Fibroblast of the aortic adventitia (primary cell): ENCODE measurements around the gene ATOH8. TPM values are rescaled to one million over a fixed set of nuclear protein-coding genes. Genes with fewer than 3 reads are reported as not detected.

Experiments used
- DNase-seq: peaks from one replicate; pipeline ENCODE4 v3.0.0-alpha.2; 2010; ENCODE audit warnings: low read depth
- H3K4me3 ChIP-seq: 2 replicates; pipeline ENCODE4 v1.5.1; 2011; ENCODE audit warnings: low read depth, mild to moderate bottlenecking, control low read depth, low read length, moderate library complexity
- CTCF ChIP-seq: IDR thresholded peaks from 2 replicates; pipeline ENCODE4 v1.5.1; 2011; ENCODE audit warnings: mild to moderate bottlenecking, low read length, control low read depth, inconsistent platforms; ENCODE audit not compliant: insufficient read depth
- total RNA-seq: library from RNA; depleted of rRNA; stranded (reverse); fragments of >200 nt; gene quantifications from 2 replicates; pipeline ENCODE4 v1.2.3, GENCODE V29; 2012; ENCODE audit warnings: low replicate concordance

ATOH8 gene
- total RNA-seq, 1 donor, result 17.0 TPM

GRCh38 chr2:85800586-85800985 is 46.8 kb downstream of the ATOH8 start:
- no peak for DNase-seq
- TF ChIP-seq CTCF, result no peak

GRCh38 chr2:85801871-85802270 is 48.1 kb downstream of the ATOH8 start:
- TF ChIP-seq CTCF, result no peak
- DNase-seq, result no peak

More at GRCh38 chr2:85800586-85800985, 46.8 kb downstream of the ATOH8 start:
- no peak overlapping the region for H3K4me3 ChIP-seq

GRCh38 chr2:85802354-85803103 is 48.7 kb downstream of the ATOH8 start:
- H3K4me3 ChIP-seq, result no peak overlapping the region
- no peak for DNase-seq

More at GRCh38 chr2:85801871-85802270, 48.1 kb downstream of the ATOH8 start:
- H3K4me3 ChIP-seq, result no peak overlapping the region

GRCh38 chr2:85803704-85804425 is 50.1 kb downstream of the ATOH8 start:
- no peak for DNase-seq
- no peak overlapping the region for H3K4me3 ChIP-seq
- TF ChIP-seq CTCF, result no peak

More at GRCh38 chr2:85802354-85803103, 48.7 kb downstream of the ATOH8 start:
- TF ChIP-seq CTCF, result no peak

DNA sequence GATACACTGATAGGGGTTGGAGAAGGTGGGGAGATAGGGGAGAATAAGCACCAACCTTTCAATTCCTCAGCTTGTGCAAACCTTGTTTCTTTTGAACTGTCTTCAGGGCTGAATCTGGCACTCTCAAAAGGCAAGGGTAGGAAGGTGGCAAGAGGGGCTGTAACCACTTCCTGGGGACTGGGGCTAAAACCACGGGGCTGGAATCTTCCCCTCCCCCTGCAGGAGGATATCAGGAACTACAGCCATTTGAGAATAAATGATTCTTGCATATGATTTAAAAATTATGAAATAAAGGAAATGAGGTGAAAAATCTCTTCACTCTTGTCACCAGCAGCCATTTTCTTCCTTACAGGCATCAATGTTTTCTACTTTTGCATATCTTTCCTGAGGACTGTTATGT is 50.8 kb downstream of the ATOH8 start:
- H3K4me3 ChIP-seq, result no peak overlapping the region
- TF ChIP-seq CTCF, result peak; percentile 69
- DNase-seq, result peak; percentile 19

DNA sequence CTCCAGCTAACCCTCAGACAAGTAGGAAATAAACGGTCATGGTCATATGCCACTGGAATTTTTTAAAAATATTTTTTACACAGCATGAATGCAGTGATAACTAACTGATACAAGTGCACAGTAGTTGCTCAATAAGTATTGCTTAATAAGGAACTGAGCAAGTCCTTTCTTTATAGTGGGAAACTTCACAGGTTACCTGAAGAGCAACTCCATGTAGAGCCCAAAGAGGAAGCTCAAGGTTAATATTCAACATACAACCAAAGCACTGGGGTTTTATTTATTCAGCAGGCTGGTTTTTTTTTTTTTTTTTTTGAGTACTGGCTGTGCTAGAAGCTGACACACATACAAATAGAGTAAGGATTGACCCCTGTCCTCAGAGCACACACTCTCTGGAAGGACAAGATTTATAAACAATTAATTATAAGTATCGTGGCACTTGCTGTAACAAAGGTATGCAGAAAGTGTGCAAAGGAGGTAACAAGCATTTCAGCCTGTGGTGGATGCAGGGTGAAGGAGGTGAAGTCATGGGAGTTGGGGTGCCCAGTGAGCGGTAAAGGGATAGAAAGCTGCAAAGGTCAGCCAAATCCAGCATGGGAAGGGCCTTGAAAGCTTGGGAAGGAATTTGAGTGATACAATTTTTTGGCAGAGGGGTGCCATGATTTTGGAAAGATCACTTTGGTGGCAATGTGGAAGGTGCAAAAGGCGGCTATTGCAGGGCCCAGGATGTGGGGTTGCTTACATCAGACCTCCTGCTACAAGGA is 52.7 kb downstream of the ATOH8 start:
- no peak overlapping the region for H3K4me3 ChIP-seq
- DNase-seq, result peak; percentile 35
- TF ChIP-seq CTCF, result no peak
